Effector memory CD4-positive, alpha-beta T cell (primary cell): ENCODE data around the gene RALGAPA2.

Experiments used
- DNase-seq, 3 donors: peaks; one replicate each; pipeline ENCODE4 v3.0.0-alpha.2; 2020
- H3K27ac ChIP-seq: 2 replicates; pipeline ENCODE4 v1.7.0; 2013; ENCODE audit warnings: mild to moderate bottlenecking, low read length, moderate library complexity; ENCODE audit not compliant: insufficient read depth, poor library complexity, severe bottlenecking
- H3K27me3 ChIP-seq: replicated peaks from 2 replicates; pipeline ENCODE4 v1.7.0; 2013; ENCODE audit warnings: mild to moderate bottlenecking, low read length; ENCODE audit not compliant: insufficient read depth, control insufficient read depth, poor library complexity, severe bottlenecking
- H3K36me3 ChIP-seq: 2 replicates; pipeline ENCODE4 v1.7.0; 2013; ENCODE audit warnings: mild to moderate bottlenecking, low read length, moderate library complexity; ENCODE audit not compliant: control insufficient read depth, insufficient read depth
- H3K4me1 ChIP-seq: 2 replicates; pipeline ENCODE4 v1.7.0; 2013; ENCODE audit warnings: low read length, mild to moderate bottlenecking; ENCODE audit not compliant: control insufficient read depth, insufficient read depth, poor library complexity, severe bottlenecking
- H3K4me3 ChIP-seq: 2 replicates; pipeline ENCODE4 v1.7.0; 2013; ENCODE audit warnings: low read length, low read depth, mild to moderate bottlenecking; ENCODE audit not compliant: insufficient read depth, poor library complexity, severe bottlenecking
- H3K9me3 ChIP-seq: 2 replicates; pipeline ENCODE4 v1.7.0; 2013; ENCODE audit warnings: mild to moderate bottlenecking, low read length, moderate library complexity; ENCODE audit not compliant: control insufficient read depth

RALGAPA2 gene

DNA sequence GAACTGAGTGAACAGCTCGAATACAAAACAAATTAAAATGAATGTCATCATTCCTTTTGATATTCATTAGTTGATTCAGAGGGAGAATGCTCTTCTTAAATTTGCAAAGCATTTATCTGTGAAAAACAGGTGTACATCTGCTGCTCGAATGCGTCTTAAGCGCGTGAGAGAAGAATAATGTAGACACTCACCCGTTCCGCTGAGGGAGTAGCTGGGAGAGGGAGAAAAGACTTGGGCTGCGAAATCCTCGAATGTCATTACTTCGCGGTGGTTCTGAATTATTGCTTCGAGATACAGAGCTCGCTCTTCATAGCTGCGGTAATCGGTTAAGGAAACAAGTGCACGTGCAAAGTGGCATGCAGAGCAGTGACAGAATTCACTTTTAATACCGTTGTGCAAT, 300.6 kb downstream of the RALGAPA2 start:
- DNase-seq = no peak
- Histone ChIP-seq H3K9me3 (no peaks in the 10 kb centered on the region), H3K4me3 (no peak overlapping the region), H3K27ac (no peak overlapping the region), H3K27me3 (no peaks in the 10 kb centered on the region), H3K36me3 (no peaks in the 10 kb centered on the region), H3K4me1 (no peaks in the 10 kb centered on the region)

DNA sequence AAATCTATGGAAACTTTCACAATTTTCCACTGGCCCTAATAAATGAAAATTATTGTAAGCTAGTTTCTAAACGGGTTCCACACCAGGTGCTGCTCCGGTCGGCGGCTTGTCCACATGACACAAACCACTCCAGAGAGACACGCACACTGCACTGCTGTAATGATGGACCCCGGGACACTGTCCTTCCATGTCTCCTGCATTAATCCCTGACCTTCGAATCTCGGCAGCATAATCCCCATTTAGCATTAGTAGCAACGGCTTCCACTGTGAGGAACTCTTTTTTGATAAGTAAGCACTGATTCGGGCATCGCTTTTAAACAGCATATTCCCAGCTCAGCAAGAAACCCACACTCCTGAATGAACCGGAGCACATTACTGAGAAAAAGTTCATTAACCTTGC, 301.0 kb downstream of the RALGAPA2 start:
- H3K9me3 ChIP-seq = no peaks in the 10 kb centered on the region
- no peaks in the 10 kb centered on the region for H3K27me3 ChIP-seq
- no peaks in the 10 kb centered on the region for H3K4me1 ChIP-seq
- H3K36me3 ChIP-seq = no peaks in the 10 kb centered on the region
- H3K4me3 ChIP-seq = no peak overlapping the region
- no peak for DNase-seq
- H3K27ac ChIP-seq = no peak overlapping the region

DNA sequence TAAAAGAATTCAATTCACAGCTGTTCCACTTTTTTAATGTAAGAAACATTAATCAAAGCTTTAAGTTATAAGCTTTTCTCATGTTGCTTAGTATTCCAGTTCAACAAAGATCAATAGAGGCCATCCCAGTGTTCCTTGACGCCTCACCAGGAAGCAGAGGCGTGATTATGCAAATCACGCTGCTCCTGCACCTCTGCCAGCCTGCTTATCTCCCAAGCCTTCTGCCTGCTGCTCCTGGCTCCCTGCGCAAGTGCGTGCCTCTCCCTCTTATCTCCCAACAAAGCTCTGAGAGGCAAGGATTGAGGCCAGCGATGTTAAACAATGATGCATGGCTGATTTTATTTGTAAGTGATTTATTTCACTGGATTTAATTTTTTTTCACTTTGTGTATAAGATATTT, 301.8 kb downstream of the RALGAPA2 start:
- no peak overlapping the region for H3K27ac ChIP-seq
- no peak for DNase-seq
- no peaks in the 10 kb centered on the region for H3K4me1 ChIP-seq
- H3K36me3 ChIP-seq = no peaks in the 10 kb centered on the region
- H3K9me3 ChIP-seq = no peaks in the 10 kb centered on the region
- no peak overlapping the region for H3K4me3 ChIP-seq
- H3K27me3 ChIP-seq = no peaks in the 10 kb centered on the region

DNA sequence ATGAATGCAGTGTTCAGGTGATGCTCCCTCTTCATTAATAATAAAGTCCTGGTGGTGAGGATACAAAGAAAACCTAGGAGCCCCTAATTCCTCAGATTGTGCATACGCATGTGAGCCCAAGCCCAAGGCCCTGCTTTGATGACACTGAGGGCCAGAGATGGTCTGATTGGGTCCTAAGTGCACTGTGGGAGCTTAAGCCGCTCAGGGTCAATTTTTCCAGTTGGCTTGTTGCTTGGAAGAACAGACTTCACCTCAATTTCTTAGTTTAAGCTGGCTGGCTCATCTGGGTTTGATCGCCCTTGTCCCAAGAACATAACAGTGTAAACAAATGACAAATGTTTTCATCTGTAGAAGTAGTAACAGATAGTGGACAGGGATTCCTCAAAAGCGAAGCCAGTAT, 303.1 kb downstream of the RALGAPA2 start:
- H3K27ac ChIP-seq = no peak overlapping the region
- H3K27me3 ChIP-seq = no peaks in the 10 kb centered on the region
- no peak overlapping the region for H3K4me3 ChIP-seq
- no peaks in the 10 kb centered on the region for H3K9me3 ChIP-seq
- H3K36me3 ChIP-seq = no peaks in the 10 kb centered on the region
- no peak for DNase-seq
- H3K4me1 ChIP-seq = no peaks in the 10 kb centered on the region

DNA sequence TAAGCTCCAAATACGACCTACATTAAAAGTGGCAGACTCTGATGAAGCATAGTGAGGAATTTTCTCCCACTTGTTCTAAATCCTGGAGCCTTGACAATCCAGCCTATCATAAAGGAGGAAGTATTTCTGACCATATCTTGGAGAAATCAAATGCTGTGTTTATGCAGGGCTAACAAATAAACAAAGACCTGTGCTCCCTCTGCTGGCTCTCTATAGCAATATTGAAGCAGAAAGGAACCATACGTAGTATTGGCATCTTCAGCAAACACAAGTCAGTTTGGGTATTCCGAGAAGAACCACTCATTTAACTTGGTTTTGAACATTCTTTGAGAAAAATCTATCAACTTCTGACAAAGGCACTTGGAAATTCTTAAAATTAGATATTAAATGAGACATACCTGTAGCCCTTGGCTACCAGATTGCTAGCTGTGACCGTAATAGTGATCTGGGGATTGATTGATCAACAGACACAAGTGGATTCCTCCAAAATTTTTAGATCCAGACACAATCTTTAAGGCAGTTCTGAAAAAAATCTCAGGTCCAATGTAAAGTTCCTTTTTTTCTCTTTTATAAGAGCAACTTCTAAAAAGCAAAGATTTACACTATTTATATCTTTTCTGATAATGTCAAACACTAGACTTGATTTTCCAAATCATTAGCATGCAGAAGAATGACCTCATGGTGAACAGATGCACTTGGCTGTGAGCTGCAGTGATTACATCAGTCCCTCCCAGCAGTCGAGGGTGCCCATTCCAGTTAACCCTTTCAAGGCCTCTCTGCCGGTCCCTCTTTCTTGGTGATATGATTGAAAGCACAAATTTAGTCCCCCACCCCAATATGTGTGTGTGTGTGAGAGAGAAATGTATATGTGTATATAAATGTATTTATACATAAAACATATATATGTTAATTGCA, 304.3 kb downstream of the RALGAPA2 start:
- H3K4me1 ChIP-seq = no peaks in the 10 kb centered on the region
- H3K4me3 ChIP-seq = no peak overlapping the region
- H3K27ac ChIP-seq = no peak overlapping the region
- DNase-seq = no peak
- H3K9me3 ChIP-seq = no peaks in the 10 kb centered on the region
- no peaks in the 10 kb centered on the region for H3K27me3 ChIP-seq
- no peaks in the 10 kb centered on the region for H3K36me3 ChIP-seq

DNA sequence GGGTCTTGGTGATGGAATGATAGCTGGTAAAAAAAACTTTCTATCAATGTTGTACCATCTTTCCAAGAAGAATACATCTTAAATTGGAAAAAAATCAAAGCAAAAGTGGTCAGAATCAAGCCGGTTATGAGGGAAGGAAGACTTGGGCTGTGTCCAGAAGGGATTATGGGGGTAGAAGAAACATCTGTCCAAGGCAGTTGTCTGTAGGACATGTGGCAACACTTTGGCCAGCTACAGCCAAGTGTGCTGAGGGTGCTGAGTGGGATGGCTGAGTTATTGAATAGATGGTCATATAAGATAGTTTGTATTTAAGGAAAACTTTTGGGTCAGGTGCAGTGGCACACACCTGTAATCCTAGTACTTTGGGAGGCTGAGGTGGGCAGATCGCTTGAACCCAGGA, 306.1 kb downstream of the RALGAPA2 start:
- no peak for DNase-seq
- no peaks in the 10 kb centered on the region for H3K4me1 ChIP-seq
- no peaks in the 10 kb centered on the region for H3K27me3 ChIP-seq
- no peak overlapping the region for H3K4me3 ChIP-seq
- no peaks in the 10 kb centered on the region for H3K9me3 ChIP-seq
- no peak overlapping the region for H3K27ac ChIP-seq
- H3K36me3 ChIP-seq = no peaks in the 10 kb centered on the region

DNA sequence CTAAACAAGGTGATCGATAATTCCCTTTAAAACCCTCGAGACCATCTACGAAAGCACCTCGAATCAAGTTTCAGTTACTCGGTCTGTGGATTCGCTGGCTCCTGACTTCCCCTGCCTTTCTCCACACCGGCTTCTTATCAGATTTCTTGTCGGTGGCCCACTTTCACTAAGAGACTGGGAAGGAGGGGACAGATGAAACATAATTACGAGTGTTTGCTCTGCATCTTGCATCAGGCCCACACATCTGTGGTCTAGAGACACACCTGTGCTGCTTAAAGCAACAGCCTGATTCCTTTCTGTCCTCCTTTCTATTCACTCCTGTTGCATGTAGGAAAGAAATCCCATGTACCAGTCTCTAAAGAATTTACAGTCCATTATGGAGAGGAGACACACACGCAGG, 306.8 kb downstream of the RALGAPA2 start:
- Histone ChIP-seq H3K9me3 (no peaks in the 10 kb centered on the region), H3K27ac (no peak overlapping the region), H3K4me3 (no peak overlapping the region), H3K4me1 (no peaks in the 10 kb centered on the region), H3K27me3 (no peaks in the 10 kb centered on the region), H3K36me3 (no peaks in the 10 kb centered on the region)
- DNase-seq = no peak

DNA sequence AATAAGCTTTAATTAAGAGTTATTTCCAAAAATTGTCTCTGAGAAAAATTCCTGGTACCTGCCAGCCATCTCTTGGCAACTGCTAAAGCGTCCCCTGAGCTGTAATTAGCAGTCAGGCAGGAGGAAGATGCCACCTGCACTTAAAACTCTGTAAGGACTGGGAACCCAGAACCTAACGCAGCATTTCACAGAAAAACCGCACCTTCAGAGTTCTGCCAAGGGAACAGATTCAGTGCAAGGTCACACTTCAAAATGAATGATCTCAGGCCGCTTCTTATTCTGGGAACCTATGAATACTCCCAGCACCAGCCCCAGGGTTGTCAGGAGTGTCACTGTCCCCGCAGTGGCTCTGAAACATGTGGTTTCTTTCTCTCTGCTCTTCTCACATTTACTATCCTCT, 307.8 kb downstream of the RALGAPA2 start:
- DNase-seq = no peak
- no peaks in the 10 kb centered on the region for H3K27me3 ChIP-seq
- no peak overlapping the region for H3K27ac ChIP-seq
- H3K9me3 ChIP-seq = no peaks in the 10 kb centered on the region
- no peaks in the 10 kb centered on the region for H3K4me1 ChIP-seq
- H3K36me3 ChIP-seq = no peaks in the 10 kb centered on the region
- no peak overlapping the region for H3K4me3 ChIP-seq

DNA sequence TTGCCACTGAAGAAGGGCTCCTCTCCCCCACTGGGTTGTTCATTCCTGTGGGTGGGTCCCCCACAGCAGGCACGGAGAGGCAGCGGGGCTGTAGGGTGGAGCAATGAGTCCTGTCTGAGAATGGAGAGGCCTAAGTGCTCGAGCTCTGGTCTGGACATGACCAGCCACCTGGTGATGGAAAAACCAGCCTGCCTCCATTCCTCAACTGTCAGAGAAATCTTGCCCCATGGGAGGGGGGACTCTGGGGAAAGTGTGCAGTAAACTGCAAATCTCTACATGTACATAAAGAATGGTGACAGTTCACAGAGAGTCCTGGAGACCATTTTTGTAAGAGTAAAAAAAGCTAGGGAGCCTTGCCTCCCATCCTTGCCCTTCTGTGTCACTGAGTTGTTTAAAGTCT, 310.5 kb downstream of the RALGAPA2 start:
- Histone ChIP-seq H3K4me1 (no peaks in the 10 kb centered on the region), H3K27ac (no peak overlapping the region), H3K9me3 (no peaks in the 10 kb centered on the region), H3K36me3 (no peaks in the 10 kb centered on the region), H3K4me3 (no peak overlapping the region), H3K27me3 (no peaks in the 10 kb centered on the region)
- DNase-seq = no peak

DNA sequence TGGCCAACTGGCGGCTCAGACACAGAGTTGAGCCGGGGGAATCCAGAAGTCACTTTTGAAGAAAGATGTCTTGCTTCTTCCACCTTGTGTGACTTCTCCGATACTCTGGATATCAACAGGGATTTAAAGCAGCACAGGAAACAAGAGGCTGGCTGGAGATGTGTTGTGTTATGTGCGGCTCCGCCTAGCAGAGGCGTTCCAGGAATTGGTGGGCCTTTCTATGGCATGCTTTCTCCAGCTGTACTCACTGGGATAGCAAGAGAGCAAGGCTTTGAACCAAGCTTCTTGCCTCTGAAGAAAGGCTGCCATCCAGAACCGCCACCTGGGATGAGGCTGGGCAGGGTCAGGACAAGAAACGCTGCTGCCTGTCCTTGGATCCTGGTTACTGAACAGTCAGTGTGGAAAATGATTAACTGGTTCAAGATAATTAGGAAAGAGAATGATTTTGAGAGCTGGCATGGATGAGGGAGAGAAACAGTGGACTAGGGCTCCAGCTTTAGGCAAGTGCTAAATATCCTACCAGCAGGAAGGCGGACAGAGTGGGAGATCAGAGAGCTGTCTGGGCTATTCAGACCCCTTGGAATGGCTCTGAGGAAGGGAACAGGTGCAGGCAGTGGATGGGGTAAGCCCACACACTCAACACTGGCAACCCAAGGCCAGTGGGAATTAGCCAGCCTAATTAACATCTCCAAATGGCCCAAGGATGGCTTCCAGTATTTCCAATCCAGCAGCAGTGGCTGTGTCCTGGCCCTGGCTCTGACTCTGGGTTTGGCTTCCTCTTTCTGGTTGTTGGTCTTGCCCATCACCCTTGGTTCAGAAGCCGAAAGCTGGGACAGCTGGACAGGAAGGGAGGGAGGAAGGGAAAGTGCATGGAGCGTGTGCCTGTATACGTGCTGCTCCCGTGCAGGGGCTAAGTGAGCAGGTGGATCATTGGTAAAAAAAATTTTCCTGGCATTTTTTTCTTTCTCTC, 312.6 kb downstream of the RALGAPA2 start:
- no peaks in the 10 kb centered on the region for H3K27me3 ChIP-seq
- H3K4me1 ChIP-seq = no peaks in the 10 kb centered on the region
- H3K4me3 ChIP-seq = no peak overlapping the region
- DNase-seq = no peak
- H3K36me3 ChIP-seq = peaks cover 3% of the 10 kb centered on the region
- H3K27ac ChIP-seq = no peak overlapping the region
- no peaks in the 10 kb centered on the region for H3K9me3 ChIP-seq
